ENCODE measurements around the gene SLITRK5.

SLITRK5 gene

DNA sequence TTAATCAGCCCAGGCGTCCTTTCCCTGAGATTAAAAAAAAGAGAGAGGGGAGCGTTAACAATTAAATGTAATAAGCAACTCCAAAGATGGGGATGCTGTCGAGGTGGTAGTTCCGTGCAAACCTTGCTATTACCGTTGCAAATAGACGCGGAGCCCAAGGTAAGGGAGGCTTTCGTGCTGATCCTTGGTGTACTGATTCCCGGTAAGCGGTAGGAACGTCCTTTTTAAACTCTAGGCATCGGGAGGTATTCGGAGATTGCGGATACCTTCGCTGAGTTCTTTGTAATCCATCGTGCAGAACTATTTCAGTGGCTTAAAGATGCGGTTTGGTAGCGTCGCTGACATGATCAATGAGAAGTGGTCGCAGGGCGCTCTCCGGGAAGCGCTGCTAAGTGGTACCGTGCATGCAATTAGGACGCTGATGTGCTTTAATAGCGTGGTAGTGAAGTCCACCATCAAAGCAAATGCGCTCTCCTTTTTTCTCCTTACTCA lies 3.1 kb downstream of the SLITRK5 start:
- H3K36me3 ChIP-seq (ENCODE audit: low read depth): no peaks in the 10 kb centered on the region
- ATAC-seq (ENCODE audit: low read depth) (no peak), DNase-seq (ENCODE audit: low spot score) (no peak)
- no peaks in the 10 kb centered on the region for H3K9me3 ChIP-seq (ENCODE audit: severe bottlenecking)
- no peaks in the 10 kb centered on the region for H3K4me1 ChIP-seq (ENCODE audit: insufficient read depth, poor library complexity, severe bottlenecking)
- H3K4me3 ChIP-seq (ENCODE audit: severe bottlenecking): no peak overlapping the region
- H3K27me3 ChIP-seq (ENCODE audit: insufficient read depth, poor library complexity, severe bottlenecking): peaks cover 62% of the 10 kb centered on the region
- no peak overlapping the region for H3K27ac ChIP-seq (ENCODE audit: poor library complexity, severe bottlenecking)
- TF ChIP-seq, protein P1, sequence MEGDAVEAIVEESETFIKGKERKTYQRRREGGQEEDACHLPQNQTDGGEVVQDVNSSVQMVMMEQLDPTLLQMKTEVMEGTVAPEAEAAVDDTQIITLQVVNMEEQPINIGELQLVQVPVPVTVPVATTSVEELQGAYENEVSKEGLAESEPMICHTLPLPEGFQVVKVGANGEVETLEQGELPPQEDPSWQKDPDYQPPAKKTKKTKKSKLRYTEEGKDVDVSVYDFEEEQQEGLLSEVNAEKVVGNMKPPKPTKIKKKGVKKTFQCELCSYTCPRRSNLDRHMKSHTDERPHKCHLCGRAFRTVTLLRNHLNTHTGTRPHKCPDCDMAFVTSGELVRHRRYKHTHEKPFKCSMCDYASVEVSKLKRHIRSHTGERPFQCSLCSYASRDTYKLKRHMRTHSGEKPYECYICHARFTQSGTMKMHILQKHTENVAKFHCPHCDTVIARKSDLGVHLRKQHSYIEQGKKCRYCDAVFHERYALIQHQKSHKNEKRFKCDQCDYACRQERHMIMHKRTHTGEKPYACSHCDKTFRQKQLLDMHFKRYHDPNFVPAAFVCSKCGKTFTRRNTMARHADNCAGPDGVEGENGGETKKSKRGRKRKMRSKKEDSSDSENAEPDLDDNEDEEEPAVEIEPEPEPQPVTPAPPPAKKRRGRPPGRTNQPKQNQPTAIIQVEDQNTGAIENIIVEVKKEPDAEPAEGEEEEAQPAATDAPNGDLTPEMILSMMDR (IDR thresholded peaks at IDR 0.05; ENCODE audit: poor library complexity, severe bottlenecking): no peak

DNA sequence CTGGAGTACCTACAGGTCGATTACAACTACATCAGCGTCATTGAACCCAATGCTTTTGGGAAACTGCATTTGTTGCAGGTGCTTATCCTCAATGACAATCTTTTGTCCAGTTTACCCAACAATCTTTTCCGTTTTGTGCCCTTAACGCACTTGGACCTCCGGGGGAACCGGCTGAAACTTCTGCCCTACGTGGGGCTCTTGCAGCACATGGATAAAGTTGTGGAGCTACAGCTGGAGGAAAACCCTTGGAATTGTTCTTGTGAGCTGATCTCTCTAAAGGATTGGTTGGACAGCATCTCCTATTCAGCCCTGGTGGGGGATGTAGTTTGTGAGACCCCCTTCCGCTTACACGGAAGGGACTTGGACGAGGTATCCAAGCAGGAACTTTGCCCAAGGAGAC lies 4.7 kb downstream of the SLITRK5 start:
- no peak overlapping the region for H3K4me3 ChIP-seq (ENCODE audit: severe bottlenecking)
- no peaks in the 10 kb centered on the region for H3K9me3 ChIP-seq (ENCODE audit: severe bottlenecking)
- no peaks in the 10 kb centered on the region for H3K36me3 ChIP-seq (ENCODE audit: low read depth)
- peaks cover 59% of the 10 kb centered on the region for H3K27me3 ChIP-seq (ENCODE audit: insufficient read depth, poor library complexity, severe bottlenecking)
- H3K4me1 ChIP-seq (ENCODE audit: insufficient read depth, poor library complexity, severe bottlenecking): no peaks in the 10 kb centered on the region
- DNase-seq (ENCODE audit: low spot score) (no peak), ATAC-seq (ENCODE audit: low read depth) (no peak)
- TF ChIP-seq, protein P1 (IDR thresholded peaks at IDR 0.05; ENCODE audit: poor library complexity, severe bottlenecking): no peak
- H3K27ac ChIP-seq (ENCODE audit: poor library complexity, severe bottlenecking): no peak overlapping the region

DNA sequence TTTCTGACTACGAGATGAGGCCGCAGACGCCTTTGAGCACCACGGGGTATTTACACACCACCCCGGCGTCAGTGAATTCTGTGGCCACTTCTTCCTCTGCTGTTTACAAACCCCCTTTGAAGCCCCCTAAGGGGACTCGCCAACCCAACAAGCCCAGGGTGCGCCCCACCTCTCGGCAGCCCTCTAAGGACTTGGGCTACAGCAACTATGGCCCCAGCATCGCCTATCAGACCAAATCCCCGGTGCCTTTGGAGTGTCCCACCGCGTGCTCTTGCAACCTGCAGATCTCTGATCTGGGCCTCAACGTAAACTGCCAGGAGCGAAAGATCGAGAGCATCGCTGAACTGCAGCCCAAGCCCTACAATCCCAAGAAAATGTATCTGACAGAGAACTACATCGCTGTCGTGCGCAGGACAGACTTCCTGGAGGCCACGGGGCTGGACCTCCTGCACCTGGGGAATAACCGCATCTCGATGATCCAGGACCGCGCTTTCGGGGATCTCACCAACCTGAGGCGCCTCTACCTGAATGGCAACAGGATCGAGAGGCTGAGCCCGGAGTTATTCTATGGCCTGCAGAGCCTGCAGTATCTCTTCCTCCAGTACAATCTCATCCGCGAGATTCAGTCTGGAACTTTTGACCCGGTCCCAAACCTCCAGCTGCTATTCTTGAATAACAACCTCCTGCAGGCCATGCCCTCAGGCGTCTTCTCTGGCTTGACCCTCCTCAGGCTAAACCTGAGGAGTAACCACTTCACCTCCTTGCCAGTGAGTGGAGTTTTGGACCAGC lies 5.3 kb downstream of the SLITRK5 start:
- Histone ChIP-seq H3K36me3 (ENCODE audit: low read depth) (no peaks in the 10 kb centered on the region), H3K4me3 (ENCODE audit: severe bottlenecking) (no peak overlapping the region), H3K4me1 (ENCODE audit: insufficient read depth, poor library complexity, severe bottlenecking) (no peaks in the 10 kb centered on the region), H3K27me3 (ENCODE audit: insufficient read depth, poor library complexity, severe bottlenecking) (peaks cover 59% of the 10 kb centered on the region), H3K9me3 (ENCODE audit: severe bottlenecking) (no peaks in the 10 kb centered on the region), H3K27ac (ENCODE audit: poor library complexity, severe bottlenecking) (no peak overlapping the region)
- TF ChIP-seq, protein P1 (IDR thresholded peaks at IDR 0.05; ENCODE audit: poor library complexity, severe bottlenecking): no peak
- DNase-seq (ENCODE audit: low spot score) (no peak), ATAC-seq (ENCODE audit: low read depth) (no peak)

DNA sequence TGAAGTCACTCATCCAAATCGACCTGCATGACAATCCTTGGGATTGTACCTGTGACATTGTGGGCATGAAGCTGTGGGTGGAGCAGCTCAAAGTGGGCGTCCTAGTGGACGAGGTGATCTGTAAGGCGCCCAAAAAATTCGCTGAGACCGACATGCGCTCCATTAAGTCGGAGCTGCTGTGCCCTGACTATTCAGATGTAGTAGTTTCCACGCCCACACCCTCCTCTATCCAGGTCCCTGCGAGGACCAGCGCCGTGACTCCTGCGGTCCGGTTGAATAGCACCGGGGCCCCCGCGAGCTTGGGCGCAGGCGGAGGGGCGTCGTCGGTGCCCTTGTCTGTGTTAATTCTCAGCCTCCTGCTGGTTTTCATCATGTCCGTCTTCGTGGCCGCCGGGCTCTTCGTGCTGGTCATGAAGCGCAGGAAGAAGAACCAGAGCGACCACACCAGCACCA lies 5.9 kb downstream of the SLITRK5 start:
- TF ChIP-seq, protein P1 (IDR thresholded peaks at IDR 0.05; ENCODE audit: poor library complexity, severe bottlenecking): no peak
- no peaks in the 10 kb centered on the region for H3K4me1 ChIP-seq (ENCODE audit: insufficient read depth, poor library complexity, severe bottlenecking)
- H3K36me3 ChIP-seq (ENCODE audit: low read depth): no peaks in the 10 kb centered on the region
- no peak for DNase-seq (ENCODE audit: low spot score)
- ATAC-seq (ENCODE audit: low read depth): no peak
- peaks cover 55% of the 10 kb centered on the region for H3K27me3 ChIP-seq (ENCODE audit: insufficient read depth, poor library complexity, severe bottlenecking)
- H3K4me3 ChIP-seq (ENCODE audit: severe bottlenecking): no peak overlapping the region
- H3K9me3 ChIP-seq (ENCODE audit: severe bottlenecking): no peaks in the 10 kb centered on the region
- no peak overlapping the region for H3K27ac ChIP-seq (ENCODE audit: poor library complexity, severe bottlenecking)
